HEK293T (cell line): ENCODE data around the gene ZFP1.

ENCODE experiments used
- BHLHE40 ChIP-seq: fragments of 450-650 bp; IDR thresholded peaks from 2 replicates; pipeline ENCODE4 v1.6.1; 2016; ENCODE audit warnings: mild to moderate bottlenecking, moderate library complexity, borderline replicate concordance
- CTBP1 ChIP-seq: fragments of 450-650 bp; IDR thresholded peaks from 2 replicates; pipeline ENCODE4 v1.6.1; 2016; ENCODE audit warnings: borderline replicate concordance
- FOXA1 ChIP-seq: fragments of 450-650 bp; IDR thresholded peaks from 2 replicates; pipeline ENCODE4 v1.6.1; 2016; ENCODE audit warnings: mild to moderate bottlenecking
- FOXK2 ChIP-seq: fragments of 450-650 bp; IDR thresholded peaks from 2 replicates; pipeline ENCODE4 v1.6.1; 2016; ENCODE audit warnings: mild to moderate bottlenecking
- FOXM1 ChIP-seq: fragments of 450-650 bp; IDR thresholded peaks from 2 replicates; pipeline ENCODE4 v1.6.1; 2017; ENCODE audit warnings: mild to moderate bottlenecking, borderline replicate concordance
- HDGF ChIP-seq: fragments of 450-650 bp; IDR thresholded peaks from 2 replicates; pipeline ENCODE4 v1.6.1; 2017; ENCODE audit warnings: antibody characterized with exemption, borderline replicate concordance
- L3MBTL2 ChIP-seq: fragments of 450-650 bp; conservative IDR thresholded peaks from 2 replicates; pipeline ENCODE4 v1.6.1; 2016; ENCODE audit warnings: mild to moderate bottlenecking
- LEF1 ChIP-seq: fragments of 450-650 bp; IDR thresholded peaks from 2 replicates; pipeline ENCODE4 v1.6.1; 2017; ENCODE audit warnings: mild to moderate bottlenecking, borderline replicate concordance
- SP1 ChIP-seq: fragments of 450-650 bp; IDR thresholded peaks from 2 replicates; pipeline ENCODE4 v1.6.1; 2017
- SUZ12 ChIP-seq: fragments of 450-650 bp; IDR thresholded peaks from 2 replicates; pipeline ENCODE4 v1.6.1; 2016; ENCODE audit warnings: mild to moderate bottlenecking
- TARDBP ChIP-seq: fragments of 450-650 bp; IDR thresholded peaks from 2 replicates; pipeline ENCODE4 v1.6.1; 2016
- ZNF384 ChIP-seq: fragments of 450-650 bp; IDR thresholded peaks from 2 replicates; pipeline ENCODE4 v1.6.1; 2016
- TF ChIP-seq, protein P1 (sequence below): fragments of 450-650 bp; IDR thresholded peaks from 2 replicates; pipeline ENCODE4 v1.6.1; 2016

DNA sequence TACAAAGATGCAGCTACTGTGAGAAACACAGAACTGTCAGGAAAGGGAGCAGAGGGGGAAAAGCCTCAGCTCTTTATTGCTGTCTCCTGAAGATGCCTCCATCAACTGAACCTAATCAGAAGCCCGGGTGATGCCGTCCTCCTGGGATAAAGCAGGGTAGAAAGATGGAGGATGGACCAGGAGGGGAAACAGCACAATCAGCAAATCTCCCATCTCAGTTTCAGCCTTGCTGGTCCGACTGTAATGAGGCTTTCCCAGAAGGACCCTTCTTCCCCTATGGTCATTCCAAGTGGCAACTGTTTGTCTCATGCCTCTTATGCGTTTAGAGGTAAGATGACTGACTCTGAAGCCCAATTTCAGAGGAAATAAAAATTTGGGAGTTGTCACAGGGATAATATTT, 24.3 kb downstream of the ZFP1 start:
- TF ChIP-seq FOXA1 = no peak
- TF ChIP-seq FOXK2 = no peak
- no peak for TF ChIP-seq FOXM1
- TF ChIP-seq BHLHE40 = no peak
- TF ChIP-seq HDGF = no peak
- no peak for TF ChIP-seq SP1
- no peak for TF ChIP-seq TARDBP
- no peak for TF ChIP-seq LEF1
- TF ChIP-seq SUZ12 = no peak
- no peak for TF ChIP-seq L3MBTL2
- TF ChIP-seq CTBP1 = no peak
- TF ChIP-seq, protein P1, sequence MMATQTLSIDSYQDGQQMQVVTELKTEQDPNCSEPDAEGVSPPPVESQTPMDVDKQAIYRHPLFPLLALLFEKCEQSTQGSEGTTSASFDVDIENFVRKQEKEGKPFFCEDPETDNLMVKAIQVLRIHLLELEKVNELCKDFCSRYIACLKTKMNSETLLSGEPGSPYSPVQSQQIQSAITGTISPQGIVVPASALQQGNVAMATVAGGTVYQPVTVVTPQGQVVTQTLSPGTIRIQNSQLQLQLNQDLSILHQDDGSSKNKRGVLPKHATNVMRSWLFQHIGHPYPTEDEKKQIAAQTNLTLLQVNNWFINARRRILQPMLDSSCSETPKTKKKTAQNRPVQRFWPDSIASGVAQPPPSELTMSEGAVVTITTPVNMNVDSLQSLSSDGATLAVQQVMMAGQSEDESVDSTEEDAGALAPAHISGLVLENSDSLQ = no peak
- no peak for TF ChIP-seq ZNF384
